Mucosa of descending colon (tissue), 3 donors: ENCODE results near the gene BET1L. TPM values are rescaled to one million over a fixed set of nuclear protein-coding genes. Genes with fewer than 3 reads are reported as not detected.
"Not testable (repeated sequence)": the region's sequence is repeated elsewhere in the genome, so short reads cannot be mapped to it uniquely, and the experiment has no call there.

Source experiments
- ATAC-seq: fragments of 200-7000 bp; cut with Tn5 transposase; one replicate; pipeline ENCODE4 v1.9.1; 2020; ENCODE audit warnings: mild to moderate bottlenecking, moderate library complexity
- DNase-seq, 3 donors: peaks; one replicate each; pipeline ENCODE4 v3.0.0-alpha.2; 2020
- H3K36me3 ChIP-seq: fragments of 200-600 bp; one replicate; pipeline ENCODE4 v1.8.0; 2021; ENCODE audit warnings: low read depth, mild to moderate bottlenecking
- H3K4me1 ChIP-seq: fragments of 200-600 bp; one replicate; pipeline ENCODE4 v1.8.0; 2021; ENCODE audit warnings: low read depth, mild to moderate bottlenecking
- H3K4me3 ChIP-seq: fragments of 200-600 bp; one replicate; pipeline ENCODE4 v1.8.0; 2021; ENCODE audit warnings: mild to moderate bottlenecking
- H3K9me3 ChIP-seq: fragments of 200-600 bp; one replicate; pipeline ENCODE4 v1.8.0; 2021; ENCODE audit warnings: mild to moderate bottlenecking
- CTCF ChIP-seq: fragments of 200-600 bp; IDR thresholded peaks from one replicate; pipeline ENCODE4 v1.8.0; 2022; ENCODE audit warnings: antibody characterized with exemption, mild to moderate bottlenecking
- intact Hi-C, 2 donors: fragments of 100-400 bp; cut with DNase I in 1 of 2; cut with micrococcal nuclease in 1 of 2; formaldehyde crosslinking; loops; one replicate each; pipeline versions ENCODE4 v1.11.0 to v1.11.1; 2022; cut with DNase I, micrococcal nuclease
- total RNA-seq, 3 donors: library from RNA; stranded (reverse); fragmentation: NEBNext Ultra II Directional in 2 of 3; extraction: Animal tissue kit (Norgen Biotek cat#: 25700) in 2 of 3; gene quantifications; one replicate each; pipeline versions ENCODE4 v1.2.1 to v1.2.4, GENCODE V29; 2021 to 2023
- donor health status: DM: no; HTN: no; CAD: no; lungs with moderate emphysema.
- donor health status: DM: no; HTN: no; CAD: no.
- donor health status: DM: no; HTN: yes; CAD: no.

Gene BET1L
- total RNA-seq, 3 donors from 2014 or later: 51.5 to 59.9 (median 55.8) TPM

- H3K4me3 ChIP-seq: no peak overlapping the region
- no peaks in the 10 kb centered on the region for H3K9me3 ChIP-seq
- no peaks in the 10 kb centered on the region for H3K36me3 ChIP-seq
- intact Hi-C loops: no loop called here
- no peaks in the 10 kb centered on the region for H3K4me1 ChIP-seq
- ATAC-seq: no peak
- no peak for TF ChIP-seq CTCF
- DNase-seq: no peak
Observed at GRCh38 chr11:221539-221938, 14.3 kb upstream of the BET1L start.

- H3K36me3 ChIP-seq, DNase-seq, H3K4me3 ChIP-seq, H3K9me3 ChIP-seq, ATAC-seq, H3K4me1 ChIP-seq, intact Hi-C loops: not testable (repeated sequence)
Observed at GRCh38 chr11:220641-221215, 13.5 kb upstream of the BET1L start.

GRCh38 chr11:218815-219593, 11.8 kb upstream of the BET1L start:
- Histone ChIP-seq H3K4me3 (no peak overlapping the region), H3K36me3 (peaks cover 7% of the 10 kb centered on the region), H3K9me3 (no peaks in the 10 kb centered on the region), H3K4me1 (no peaks in the 10 kb centered on the region)
- ATAC-seq (no peak), DNase-seq (no peak)
- no peak for TF ChIP-seq CTCF
- intact Hi-C loops: no loop called here

- intact Hi-C loops: no loop called here
- no peak for DNase-seq
- no peak overlapping the region for H3K4me3 ChIP-seq
- no peak for ATAC-seq
- H3K36me3 ChIP-seq: peaks cover 7% of the 10 kb centered on the region
- no peak for TF ChIP-seq CTCF
- no peaks in the 10 kb centered on the region for H3K9me3 ChIP-seq
- H3K4me1 ChIP-seq: no peaks in the 10 kb centered on the region
Observed at GRCh38 chr11:217704-218103, 10.5 kb upstream of the BET1L start.

- Histone ChIP-seq H3K9me3 (no peaks in the 10 kb centered on the region), H3K36me3 (peaks cover 7% of the 10 kb centered on the region), H3K4me1 (no peaks in the 10 kb centered on the region), H3K4me3 (no peak overlapping the region)
- ATAC-seq (no peak), DNase-seq (no peak)
- TF ChIP-seq CTCF: no peak
- intact Hi-C loops: no loop called here
Observed at GRCh38 chr11:216081-216974, 9.1 kb upstream of the BET1L start.
